Activated CD4-positive, alpha-beta memory T cell treated with anti-CD3 and anti-CD28 coated beads for 36 hours (primary cell): ENCODE measurements around the gene PEX11G. TPM values are rescaled to one million over a fixed set of nuclear protein-coding genes. Genes with fewer than 3 reads are reported as not detected.
A peak's percentile ranks its signal among the peaks of the same experiment; 100 is the strongest.
"Not testable (repeated sequence)": the region's sequence is repeated elsewhere in the genome, so short reads cannot be mapped to it uniquely, and the experiment has no call there.

ENCODE experiments used
- CTCF ChIA-PET: fragments of 350-600 bp; sonication (Branson Sonifier 250); formaldehyde crosslinking; loops from one replicate; lab custom pipeline; 2021; ENCODE audit warnings: antibody characterized with exemption, inconsistent platforms; lab: Charles Lee
- POLR2A ChIA-PET: fragments of 350-600 bp; sonication (Branson Sonifier 250); formaldehyde crosslinking; loops from one replicate; lab custom pipeline; 2021; ENCODE audit warnings: antibody characterized with exemption; lab: Charles Lee
- DNase-seq: peaks from one replicate; pipeline ENCODE4 v3.0.0-alpha.2; 2020
- H3K27ac Mint-ChIP-seq: one replicate; pipeline ENCODE4 v1.8.0; 2021; ENCODE audit warnings: mixed read lengths
- H3K27me3 Mint-ChIP-seq: one replicate; pipeline ENCODE4 v1.8.0; 2021; ENCODE audit warnings: mixed read lengths
- H3K36me3 Mint-ChIP-seq: one replicate; pipeline ENCODE4 v1.8.0; 2021; ENCODE audit warnings: mixed read lengths
- H3K4me1 Mint-ChIP-seq: one replicate; pipeline ENCODE4 v1.8.0; 2021; ENCODE audit warnings: low read depth, mixed read lengths
- H3K4me3 Mint-ChIP-seq: one replicate; pipeline ENCODE4 v1.8.0; 2021; ENCODE audit warnings: mild to moderate bottlenecking, mixed read lengths
- H3K9me3 Mint-ChIP-seq: one replicate; pipeline ENCODE4 v1.8.0; 2021; ENCODE audit warnings: mixed read lengths
- intact Hi-C: fragments of 100-400 bp; cut with micrococcal nuclease; formaldehyde crosslinking; loops from one replicate; pipeline ENCODE4 v1.15.1; 2023
- total RNA-seq, 2 experiments: library from RNA; stranded (reverse); gene quantifications; one replicate each; pipeline ENCODE4 v1.2.3, GENCODE V29; 2021

Gene PEX11G
- total RNA-seq, 2 experiments from 2014 or later: 2.1 to 2.2 TPM

GRCh38 chr19:7433456-7433855 lies 55.4 kb downstream of the PEX11G start:
- intact Hi-C loops, H3K36me3 Mint-ChIP-seq: not testable (repeated sequence)

GRCh38 chr19:7429638-7430282 lies 59.1 kb downstream of the PEX11G start:
- Mint-ChIP-seq H3K4me1 (peaks cover 32% of the 10 kb centered on the region), H3K4me3 (no peak overlapping the region), H3K36me3 (no peaks in the 10 kb centered on the region), H3K9me3 (no peaks in the 10 kb centered on the region), H3K27me3 (no peaks in the 10 kb centered on the region), H3K27ac (peak overlapping the region; percentile 70)
- DNase-seq: no peak
- POLR2A ChIA-PET: no interaction called here
- CTCF ChIA-PET: no interaction called here
- intact Hi-C loops: no loop called here

More at GRCh38 chr19:7433456-7433855, 55.4 kb downstream of the PEX11G start:
- H3K9me3 Mint-ChIP-seq, DNase-seq, H3K4me1 Mint-ChIP-seq, POLR2A ChIA-PET, H3K4me3 Mint-ChIP-seq, H3K27me3 Mint-ChIP-seq, H3K27ac Mint-ChIP-seq: not testable (repeated sequence)
- CTCF ChIA-PET: interaction anchor here (1.6 kb wide), 1 partner anchor 67 kb away, joined by 3 read pairs; no protein-coding TSS in a partner anchor

DNA sequence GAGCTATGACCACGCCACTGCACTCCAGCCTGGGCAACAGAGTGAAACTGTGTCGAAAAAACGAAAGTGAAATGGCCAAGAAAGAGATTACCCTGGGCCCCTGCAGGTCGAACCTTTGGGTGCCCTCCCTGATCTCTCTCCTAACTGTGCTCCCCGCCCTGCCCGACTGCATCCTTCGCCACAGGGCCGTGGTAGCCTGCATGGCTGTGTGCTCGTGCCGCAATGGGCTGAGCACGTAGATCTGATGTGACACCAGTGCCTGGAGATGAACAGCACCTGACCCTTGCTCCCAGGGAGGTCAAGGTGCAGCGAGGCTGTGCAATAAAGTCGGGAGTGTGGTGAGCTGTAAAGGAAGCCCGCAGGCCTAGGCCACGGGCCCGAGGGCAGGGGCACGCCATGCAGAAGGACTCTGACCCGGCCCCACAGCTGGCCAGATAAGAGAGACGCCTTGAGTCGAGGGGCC lies 60.2 kb downstream of the PEX11G start:
- Mint-ChIP-seq H3K36me3 (no peaks in the 10 kb centered on the region), H3K9me3 (no peaks in the 10 kb centered on the region), H3K27me3 (no peaks in the 10 kb centered on the region), H3K4me1 (peaks cover 32% of the 10 kb centered on the region), H3K4me3 (no peak overlapping the region), H3K27ac (peak overlapping the region; percentile 89)
- ChIA-PET POLR2A (no interaction called here), CTCF (interaction anchor here (1.4 to 1.8 kb wide), 3 partner anchors 31 to 75 kb away, joined by 3 to 6 read pairs (median 6); no protein-coding TSS in a partner anchor)
- intact Hi-C loops: no loop called here
- no peak for DNase-seq

GRCh38 chr19:7427944-7428343 lies 60.9 kb downstream of the PEX11G start:
- peaks cover 1% of the 10 kb centered on the region for H3K36me3 Mint-ChIP-seq
- no peaks in the 10 kb centered on the region for H3K27me3 Mint-ChIP-seq
- peak overlapping the region; percentile 89 for H3K27ac Mint-ChIP-seq
- no peak for DNase-seq
- no peak overlapping the region for H3K4me3 Mint-ChIP-seq
- ChIA-PET CTCF (interaction anchor here (0.7 to 1.8 kb wide), 4 partner anchors 30 to 103 kb away, joined by 3 to 6 read pairs (median 5); no protein-coding TSS in a partner anchor), POLR2A (interaction anchor here (0.6 to 1.1 kb wide), 5 partner anchors 33 to 1524 kb away, joined by 3 to 7 read pairs (median 4); partner anchors contain the start of genes ARHGEF18 and MCOLN1)
- H3K4me1 Mint-ChIP-seq: peaks cover 32% of the 10 kb centered on the region
- intact Hi-C loops: no loop called here
- H3K9me3 Mint-ChIP-seq: no peaks in the 10 kb centered on the region

DNA sequence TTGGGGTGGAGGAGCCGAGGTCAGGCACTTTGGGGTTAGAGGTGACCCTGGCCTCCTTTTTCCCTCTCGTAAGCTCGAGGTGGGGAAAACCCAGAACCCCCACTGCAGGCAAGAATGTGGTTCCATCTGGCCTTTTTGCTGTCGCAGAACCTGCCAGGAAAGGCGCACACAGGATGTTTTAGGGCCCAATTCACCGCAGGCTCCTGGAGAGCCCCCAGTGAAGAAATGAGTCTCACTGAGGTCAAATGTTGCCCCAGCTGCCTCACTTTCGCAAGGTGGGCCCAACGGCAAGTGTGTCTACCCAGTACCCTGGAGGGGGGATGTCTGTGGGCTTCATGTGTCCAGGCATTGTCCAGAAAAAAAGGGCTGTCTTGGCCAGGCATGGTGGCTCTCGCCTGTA lies 61.8 kb downstream of the PEX11G start:
- ChIA-PET POLR2A (interaction anchor here (1.1 to 1.8 kb wide), 2 partner anchors 40 kb away, joined by 6 to 7 read pairs; no protein-coding TSS in a partner anchor), CTCF (interaction anchor here (1.8 kb wide), 2 partner anchors 40 to 73 kb away, joined by 6 read pairs; no protein-coding TSS in a partner anchor)
- intact Hi-C loops: no loop called here
- Mint-ChIP-seq H3K36me3 (peaks cover 3% of the 10 kb centered on the region), H3K4me1 (peaks cover 34% of the 10 kb centered on the region), H3K27ac (peak overlapping the region; percentile 89), H3K4me3 (no peak overlapping the region), H3K9me3 (no peaks in the 10 kb centered on the region), H3K27me3 (no peaks in the 10 kb centered on the region)
- DNase-seq: peak; percentile 61

Other genes with a start within 250 kb of the PEX11G start
- gene INSR, start 194.6 kb downstream of the PEX11G start, total RNA-seq: 1 to 10 TPM; 2.9 to 3.3 TPM
- gene ARHGEF18, start 140.1 kb downstream of the PEX11G start, total RNA-seq: 10 to 100 TPM; 36.9 to 37.1 TPM
- 1 to 10 TPM; 4.6 to 6.0 TPM for gene ZNF358, start 27.1 kb upstream of the PEX11G start, total RNA-seq
- 1 to 10 TPM; 7.4 to 9.5 TPM for gene MCOLN1, start 33.6 kb upstream of the PEX11G start, total RNA-seq
- gene PNPLA6, start 46.7 kb upstream of the PEX11G start, total RNA-seq: 100 to 1,000 TPM; 106 to 121 TPM
- gene CAMSAP3, start 106.8 kb upstream of the PEX11G start, total RNA-seq: under 1 TPM; 0.17 to 0.31 TPM
- gene XAB2, start 140.5 kb upstream of the PEX11G start, total RNA-seq: 10 to 100 TPM; 50.0 to 52.4 TPM
- gene PET100, start 140.8 kb upstream of the PEX11G start, total RNA-seq: 100 to 1,000 TPM; 106 to 114 TPM
- gene PCP2, start 144.7 kb upstream of the PEX11G start, total RNA-seq: under 1 TPM; 0.41 to 0.62 TPM
- gene STXBP2, start 148.1 kb upstream of the PEX11G start, total RNA-seq: 100 to 1,000 TPM; 109 to 111 TPM
- not detected for gene RETN, start 180.0 kb upstream of the PEX11G start, total RNA-seq
- not detected for gene MCEMP1, start 188.1 kb upstream of the PEX11G start, total RNA-seq
- 10 to 100 TPM; 77.5 to 88.2 TPM for gene TRAPPC5, start 191.8 kb upstream of the PEX11G start, total RNA-seq
- gene FCER2, start 213.1 kb upstream of the PEX11G start, total RNA-seq: 1 to 10 TPM; 3.5 to 4.1 TPM
- gene CLEC4G, start 243.1 kb upstream of the PEX11G start, total RNA-seq: not detected